K562 (cell line): ENCODE data around the gene PHF21A. TPM values are rescaled to one million over a fixed set of nuclear protein-coding genes. Genes with fewer than 3 reads are reported as not detected.

Source experiments
- ATAC-seq: fragments of 200-7000 bp; cut with Tn5 transposase; 3 replicates; pipeline ENCODE4 v1.9.1; 2020; ENCODE audit warnings: moderate library complexity
- BruUV-seq: library from RNA; stranded (reverse); fragments of 400-500 nt; replicated peaks from 2 replicates; lab custom pipeline; 2021; lab: Mats Ljungman, UMichigan
- CTCF ChIA-PET: fragments of 300-600 bp; formaldehyde crosslinking; extraction: SDS; loops from one replicate; lab custom pipeline; 2021; ENCODE audit warnings: low intra/inter-chr PET ratio; lab: Yijun Ruan, JAX
- POLR2A ChIA-PET: fragments of 300-600, 350-650 bp; sonication (Branson Sonifier 250); formaldehyde crosslinking; extraction: SDS; loops from one replicate; lab custom pipeline; 2021; ENCODE audit warnings: antibody characterized with exemption, inconsistent platforms; lab: Yijun Ruan, JAX
- DNase-seq, 4 experiments: peaks; one replicate each; pipeline versions ENCODE4 v3.0.0 to v3.0.0-alpha.2; 2011 to 2018; ENCODE audit warnings: low spot score in 3 of 4, mixed read lengths in 3 of 4; ENCODE audit errors: extremely low read depth in 1 of 4
- FAIRE-seq: peaks from 2 replicates; lab custom pipeline; 2011; peaks lifted over from hg19 to GRCh38; lab: Jason Lieb, UNC
- H2AFZ ChIP-seq: 2 replicates; pipeline ENCODE4 v1.6.0; 2011; ENCODE audit warnings: low read depth, low read length, control low read depth, inconsistent platforms
- H3K27ac ChIP-seq: fragments of 200-600 bp; 3 replicates; pipeline ENCODE4 v1.8.0; 2011; ENCODE audit warnings: low read depth, mild to moderate bottlenecking, control low read depth, inconsistent platforms, low read length, moderate library complexity, mixed read lengths; ENCODE audit errors: extremely low read depth
- H3K27me3 ChIP-seq, 2 experiments: fragments of 300-600 bp in 1 of 2; 2 replicates in 1 of 2; 3 replicates in 1 of 2; pipeline versions ENCODE4 v1.6.0 to v1.8.0; 2011; ENCODE audit warnings: inconsistent platforms in 2 of 2, low read length in 2 of 2, mild to moderate bottlenecking in 1 of 2, mixed read lengths in 1 of 2, moderate library complexity in 1 of 2; ENCODE audit not compliant: control insufficient read depth in 2 of 2, insufficient read depth in 2 of 2
- H3K36me3 ChIP-seq: fragments of 300-600 bp; 3 replicates; pipeline ENCODE4 v1.8.0; 2011; ENCODE audit warnings: mild to moderate bottlenecking, low read length, inconsistent platforms; ENCODE audit not compliant: control insufficient read depth, insufficient read depth
- H3K4me1 ChIP-seq, 2 experiments: fragments of 200-600 bp in 1 of 2; replicated peaks in 1 of 2; 2 replicates in 1 of 2; 3 replicates in 1 of 2; pipeline versions ENCODE4 v1.5.1 to v1.8.0; 2011; ENCODE audit warnings: inconsistent platforms in 2 of 2, low read length in 2 of 2, mild to moderate bottlenecking in 1 of 2, mixed read lengths in 1 of 2, moderate library complexity in 1 of 2; ENCODE audit not compliant: control insufficient read depth in 2 of 2, insufficient read depth in 2 of 2
- H3K4me2 ChIP-seq: 2 replicates; pipeline ENCODE4 v1.6.1; 2011; ENCODE audit warnings: low read length, control low read depth, inconsistent platforms, mixed read lengths; ENCODE audit not compliant: insufficient read depth
- H3K4me3 ChIP-seq: fragments of 200-600 bp; sonication (generic), shearing (Covaris generic); 2 replicates; pipeline ENCODE4 v1.5.1; 2016; ENCODE audit warnings: control low read depth, inconsistent platforms
- H3K79me2 ChIP-seq: fragments of 200-600 bp; 3 replicates; pipeline ENCODE4 v1.8.0; 2011; ENCODE audit warnings: low read length, inconsistent platforms; ENCODE audit not compliant: control insufficient read depth, insufficient read depth
- H3K9ac ChIP-seq, 2 experiments: 2 replicates each; pipeline versions ENCODE4 v1.6.0 to v1.6.1; 2011; ENCODE audit warnings: low read depth in 2 of 2, low read length in 2 of 2, control low read depth in 1 of 2, inconsistent platforms in 1 of 2, mild to moderate bottlenecking in 1 of 2, mixed read lengths in 1 of 2; ENCODE audit not compliant: insufficient read depth in 1 of 2
- H3K9me1 ChIP-seq: one replicate; pipeline ENCODE4 v1.6.0; 2011; ENCODE audit warnings: inconsistent platforms, mild to moderate bottlenecking, low read length, moderate library complexity; ENCODE audit not compliant: control insufficient read depth, insufficient read depth
- H3K9me3 ChIP-seq: replicated peaks from 2 replicates; pipeline ENCODE4 v1.5.1; 2011; ENCODE audit warnings: low read depth, low read length, inconsistent platforms; ENCODE audit not compliant: control insufficient read depth, insufficient read depth
- H4K20me1 ChIP-seq: replicated peaks from 2 replicates; pipeline ENCODE4 v1.6.1; 2011; ENCODE audit warnings: low read length, inconsistent platforms, mixed read lengths; ENCODE audit not compliant: control insufficient read depth, insufficient read depth
- ARID1B ChIP-seq: fragments of 450-650 bp; IDR thresholded peaks from 2 replicates; pipeline ENCODE4 v1.6.1; 2016; ENCODE audit warnings: antibody characterized with exemption, mild to moderate bottlenecking, inconsistent platforms
- CAMTA2 ChIP-seq: fragments of 250-450 bp; sonication (Bioruptor Pico); conservative IDR thresholded peaks from 2 replicates; pipeline ENCODE4 v1.5.1; 2022
- CBX2 ChIP-seq: fragments of 200-600 bp; sonication (generic); IDR thresholded peaks from one replicate; pipeline ENCODE4 v1.6.1; 2012; ENCODE audit warnings: mild to moderate bottlenecking, low read length, inconsistent platforms; ENCODE audit not compliant: insufficient read depth, poor library complexity, severe bottlenecking
- ETV6 ChIP-seq, 3 experiments: fragments of 150-350 bp in 1 of 3; sonication (generic) in 1 of 3; formaldehyde crosslinking in 1 of 3; IDR thresholded peaks; 2 replicates each; pipeline versions ENCODE4 v1.6.1 to v1.8.0; 2014 to 2022; ENCODE audit warnings: borderline replicate concordance in 2 of 3, low read depth in 2 of 3, antibody characterized with exemption in 1 of 3, low read length in 1 of 3, mild to moderate bottlenecking in 1 of 3, missing genetic modification reagents in 1 of 3
- GATA2 ChIP-seq: sonication (generic); formaldehyde crosslinking; IDR thresholded peaks from 2 replicates; pipeline ENCODE4 v1.4.0; 2020; ENCODE audit warnings: mild to moderate bottlenecking, missing genetic modification reagents
- HSF4 ChIP-seq: fragments of 250-450 bp; sonication (Bioruptor Pico); IDR thresholded peaks from 2 replicates; pipeline ENCODE4 v2.1.2; 2022; ENCODE audit warnings: mild to moderate bottlenecking, moderate library complexity, borderline replicate concordance
- IRF2 ChIP-seq: sonication (generic); formaldehyde crosslinking; IDR thresholded peaks from 2 replicates; pipeline ENCODE4 v1.8.1; 2022; ENCODE audit warnings: mild to moderate bottlenecking, missing genetic modification reagents
- KDM4B ChIP-seq, 2 experiments: fragments of 450-650 bp in 1 of 2; sonication (generic) in 1 of 2; IDR thresholded peaks; 2 replicates each; pipeline ENCODE4 v1.6.1; 2016 to 2017; ENCODE audit warnings: borderline replicate concordance in 2 of 2, antibody characterized with exemption in 1 of 2, low read depth in 1 of 2, mild to moderate bottlenecking in 1 of 2
- PHF21A ChIP-seq: fragments of 450-650 bp; IDR thresholded peaks from 2 replicates; pipeline ENCODE4 v1.6.1; 2017; ENCODE audit warnings: low read depth, borderline replicate concordance
- PHTF2 ChIP-seq: fragments of 250-450 bp; sonication (Bioruptor Pico); IDR thresholded peaks from 2 replicates; pipeline ENCODE4 v1.5.0; 2021; ENCODE audit warnings: mild to moderate bottlenecking
- SIRT6 ChIP-seq: IDR thresholded peaks from one replicate; pipeline ENCODE4 v1.6.1; 2012; ENCODE audit warnings: low read depth, mild to moderate bottlenecking, control low read depth, inconsistent platforms, low read length, moderate library complexity
- SRSF3 ChIP-seq: fragments of 200-400 bp; formaldehyde crosslinking; IDR thresholded peaks from 2 replicates; pipeline ENCODE4 v1.6.1; 2016; ENCODE audit warnings: mild to moderate bottlenecking, low read length, moderate library complexity; ENCODE audit not compliant: insufficient read depth
- TBP ChIP-seq: optimal IDR thresholded peaks from 2 replicates; pipeline ENCODE3; 2011; ENCODE audit warnings: low read depth, low read length, improper control_type of control experiment
- ZFP1 ChIP-seq: fragments of 450-650 bp; formaldehyde crosslinking; IDR thresholded peaks from 2 replicates; pipeline ENCODE4 v1.4.0; 2020; ENCODE audit warnings: mild to moderate bottlenecking, mixed read lengths
- WGBS: fragments of 100-300 bp; shearing (Covaris generic); methylation state at CpG from one replicate; pipeline ENCODE4 v1.1.6; 2016; ENCODE audit warnings: low coverage, mixed read lengths; ENCODE audit not compliant: insufficient coverage; ENCODE audit errors: missing lambda C conversion rate; 5-methylcytosine and 5-hydroxymethylcytosine counted together
- in situ Hi-C: fragments of 300-500 bp; cut with MboI; formaldehyde crosslinking; loops from 4 replicates; pipeline ENCODE4 v1.15.0; 2018; ENCODE audit warnings: inconsistent platforms, mixed read lengths
- intact Hi-C: fragments of 100-400 bp; cut with micrococcal nuclease; formaldehyde crosslinking; loops from 2 replicates; pipeline ENCODE4 v1.14.2; 2022
- polyA plus RNA-seq, 8 experiments: library from polyadenylated mRNA; depleted of rRNA in 4 of 8; stranded (reverse) in 5 of 8; unstranded in 3 of 8; fragments of >200 nt; fragmentation: Nextera tagmentation in 2 of 8; fragmentation: Illumina TruSeq in 1 of 8; extraction: Ambion mirVana in 2 of 8; extraction: Trizol in 1 of 8; gene quantifications; 2 replicates each; pipeline versions ENCODE4 v1.2.1 to v1.2.3, GENCODE V29; 2011 to 2014; ENCODE audit warnings: inconsistent platforms in 1 of 8, missing spikeins in 1 of 8
- total RNA-seq, 7 experiments: library from RNA; depleted of rRNA in 6 of 7; stranded (reverse); fragments of >200 nt in 6 of 7; fragmentation: Illumina TruSeq in 2 of 7; extraction: Trizol in 2 of 7; gene quantifications; 2 replicates each; pipeline versions ENCODE4 v1.2.1 to v1.2.3, GENCODE V29; 2011 to 2021; ENCODE audit warnings: low replicate concordance in 1 of 7
- TF ChIP-seq, protein P1 (sequence below): fragments of 450-650 bp; IDR thresholded peaks from 2 replicates; pipeline ENCODE4 v1.6.1; 2017; ENCODE audit warnings: antibody characterized with exemption
- TF ChIP-seq, protein P2 (sequence below): IDR thresholded peaks from 2 replicates; pipeline ENCODE4 v1.6.1; 2016; ENCODE audit warnings: missing genetic modification characterization, missing compliant biosample characterization
- TF ChIP-seq, protein P3 (sequence below): fragments of 450-650 bp; formaldehyde crosslinking; IDR thresholded peaks from 2 replicates; pipeline ENCODE4 v1.4.0; 2022; ENCODE audit warnings: missing genetic modification characterization

Gene PHF21A
- total and polyA plus RNA-seq, 9 of the 15 experiments (the other 6 are each of a cell fraction or from before 2014, with no cell fraction given): 1.5 to 32.4 (median 10.7) TPM

DNA sequence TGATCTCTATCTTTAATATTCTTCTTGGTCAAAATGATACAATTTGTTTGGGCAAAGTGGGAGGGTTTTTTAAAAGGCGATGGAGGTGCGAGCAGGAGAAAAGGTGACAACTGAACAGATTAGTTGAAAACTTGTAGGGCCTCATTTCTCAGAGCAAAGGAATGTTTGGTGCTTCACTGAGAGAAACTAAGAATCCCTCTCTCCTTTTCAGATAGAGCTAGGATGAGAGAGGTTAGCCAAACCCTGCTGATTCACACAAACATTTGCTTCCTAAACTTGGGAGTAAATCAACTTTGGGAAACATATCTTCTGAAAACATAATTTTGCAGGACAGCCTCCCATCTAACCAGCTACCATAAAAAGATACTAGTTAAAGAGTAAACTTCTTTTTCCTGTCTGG is 57.0 kb downstream of the PHF21A start:
- ChIA-PET CTCF (no interaction called here), POLR2A (interaction anchor here (2.1 kb wide), 1 partner anchor 12 kb away, joined by 9 read pairs; no protein-coding TSS in a partner anchor)
- FAIRE-seq: no peak
- in situ Hi-C loops: no loop called here
- H3K4me1 ChIP-seq: no peaks in the 10 kb centered on the region
- H3K4me2 ChIP-seq: no peak overlapping the region
- no peak overlapping the region for H3K27ac ChIP-seq
- H3K9ac ChIP-seq: no peak overlapping the region
- TF ChIP-seq, protein P1, sequence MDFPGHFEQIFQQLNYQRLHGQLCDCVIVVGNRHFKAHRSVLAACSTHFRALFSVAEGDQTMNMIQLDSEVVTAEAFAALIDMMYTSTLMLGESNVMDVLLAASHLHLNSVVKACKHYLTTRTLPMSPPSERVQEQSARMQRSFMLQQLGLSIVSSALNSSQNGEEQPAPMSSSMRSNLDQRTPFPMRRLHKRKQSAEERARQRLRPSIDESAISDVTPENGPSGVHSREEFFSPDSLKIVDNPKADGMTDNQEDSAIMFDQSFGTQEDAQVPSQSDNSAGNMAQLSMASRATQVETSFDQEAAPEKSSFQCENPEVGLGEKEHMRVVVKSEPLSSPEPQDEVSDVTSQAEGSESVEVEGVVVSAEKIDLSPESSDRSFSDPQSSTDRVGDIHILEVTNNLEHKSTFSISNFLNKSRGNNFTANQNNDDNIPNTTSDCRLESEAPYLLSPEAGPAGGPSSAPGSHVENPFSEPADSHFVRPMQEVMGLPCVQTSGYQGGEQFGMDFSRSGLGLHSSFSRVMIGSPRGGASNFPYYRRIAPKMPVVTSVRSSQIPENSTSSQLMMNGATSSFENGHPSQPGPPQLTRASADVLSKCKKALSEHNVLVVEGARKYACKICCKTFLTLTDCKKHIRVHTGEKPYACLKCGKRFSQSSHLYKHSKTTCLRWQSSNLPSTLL: no peak
- TF ChIP-seq CAMTA2 (no peak), ARID1B (no peak), SIRT6 (no peak), ETV6 (IDR thresholded peaks at IDR 0.05; ENCODE audit: borderline replicate concordance in 1 of 2, low read depth in 2 of 2, low read length in 1 of 2) (no peak), ETV6 (CRISPR knock-in tag; IDR thresholded peaks at IDR 0.05; ENCODE audit: borderline replicate concordance) (no peak), KDM4B (IDR thresholded peaks at IDR 0.05; ENCODE audit: borderline replicate concordance in 2 of 2, low read depth in 1 of 2) (no peak), SRSF3 (no peak), ZFP1 (CRISPR knock-in tag) (no peak), PHF21A (no peak), TBP (no peak), IRF2 (CRISPR knock-in tag) (no peak), PHTF2 (CRISPR knock-in tag) (no peak), GATA2 (CRISPR knock-in tag) (no peak), CBX2 (no peak), HSF4 (no peak)
- TF ChIP-seq, protein P2, sequence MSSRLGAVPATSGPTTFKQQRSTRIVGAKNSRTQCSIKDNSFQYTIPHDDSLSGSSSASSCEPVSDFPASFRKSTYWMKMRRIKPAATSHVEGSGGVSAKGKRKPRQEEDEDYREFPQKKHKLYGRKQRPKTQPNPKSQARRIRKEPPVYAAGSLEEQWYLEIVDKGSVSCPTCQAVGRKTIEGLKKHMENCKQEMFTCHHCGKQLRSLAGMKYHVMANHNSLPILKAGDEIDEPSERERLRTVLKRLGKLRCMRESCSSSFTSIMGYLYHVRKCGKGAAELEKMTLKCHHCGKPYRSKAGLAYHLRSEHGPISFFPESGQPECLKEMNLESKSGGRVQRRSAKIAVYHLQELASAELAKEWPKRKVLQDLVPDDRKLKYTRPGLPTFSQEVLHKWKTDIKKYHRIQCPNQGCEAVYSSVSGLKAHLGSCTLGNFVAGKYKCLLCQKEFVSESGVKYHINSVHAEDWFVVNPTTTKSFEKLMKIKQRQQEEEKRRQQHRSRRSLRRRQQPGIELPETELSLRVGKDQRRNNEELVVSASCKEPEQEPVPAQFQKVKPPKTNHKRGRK: no peak
- TF ChIP-seq, protein P3, sequence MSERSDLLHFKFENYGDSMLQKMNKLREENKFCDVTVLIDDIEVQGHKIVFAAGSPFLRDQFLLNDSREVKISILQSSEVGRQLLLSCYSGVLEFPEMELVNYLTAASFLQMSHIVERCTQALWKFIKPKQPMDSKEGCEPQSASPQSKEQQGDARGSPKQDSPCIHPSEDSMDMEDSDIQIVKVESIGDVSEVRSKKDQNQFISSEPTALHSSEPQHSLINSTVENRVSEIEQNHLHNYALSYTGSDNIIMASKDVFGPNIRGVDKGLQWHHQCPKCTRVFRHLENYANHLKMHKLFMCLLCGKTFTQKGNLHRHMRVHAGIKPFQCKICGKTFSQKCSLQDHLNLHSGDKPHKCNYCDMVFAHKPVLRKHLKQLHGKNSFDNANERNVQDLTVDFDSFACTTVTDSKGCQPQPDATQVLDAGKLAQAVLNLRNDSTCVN (CRISPR knock-in tag): no peak
- 96% methylated on average over 2 of the region's 2 CpGs for WGBS
- no peak for ATAC-seq
- H3K4me3 ChIP-seq: no peak overlapping the region
- intact Hi-C loops: no loop called here
- no peaks in the 10 kb centered on the region for H4K20me1 ChIP-seq
- no peaks in the 10 kb centered on the region for H3K9me1 ChIP-seq
- H3K9me3 ChIP-seq: no peaks in the 10 kb centered on the region
- no peak overlapping the region for H2AFZ ChIP-seq
- H3K36me3 ChIP-seq: 0 out of 3 replicates have a peak, but pooled peaks cover 10% of the 10 kb centered on the region
- no peaks in the 10 kb centered on the region for H3K27me3 ChIP-seq
- DNase-seq: no peak
- no peaks in the 10 kb centered on the region for H3K79me2 ChIP-seq
- no TSS peak for BruUV-seq
